ENCODE measurements around the gene CFAP52.

DNA sequence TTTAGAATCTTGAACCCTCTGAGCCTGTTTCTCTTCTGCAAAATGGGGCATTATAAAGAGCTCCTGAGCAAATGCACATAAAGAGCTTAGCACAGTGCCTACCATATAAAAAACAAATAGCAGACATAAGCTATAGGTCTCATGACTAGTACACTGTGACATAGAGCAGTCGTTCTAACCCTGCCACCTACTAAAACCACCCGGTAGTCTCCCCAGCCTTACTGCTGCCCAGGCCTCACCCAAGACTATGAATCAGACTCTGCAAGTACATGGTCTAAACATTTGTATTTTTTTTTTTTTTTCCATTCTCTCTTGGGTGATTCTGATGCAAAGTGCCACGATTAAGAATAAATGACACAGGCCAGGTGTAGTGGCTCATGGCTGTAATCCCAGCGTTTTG lies 34.7 kb upstream of the CFAP52 start:
- TF ChIP-seq, protein P1, sequence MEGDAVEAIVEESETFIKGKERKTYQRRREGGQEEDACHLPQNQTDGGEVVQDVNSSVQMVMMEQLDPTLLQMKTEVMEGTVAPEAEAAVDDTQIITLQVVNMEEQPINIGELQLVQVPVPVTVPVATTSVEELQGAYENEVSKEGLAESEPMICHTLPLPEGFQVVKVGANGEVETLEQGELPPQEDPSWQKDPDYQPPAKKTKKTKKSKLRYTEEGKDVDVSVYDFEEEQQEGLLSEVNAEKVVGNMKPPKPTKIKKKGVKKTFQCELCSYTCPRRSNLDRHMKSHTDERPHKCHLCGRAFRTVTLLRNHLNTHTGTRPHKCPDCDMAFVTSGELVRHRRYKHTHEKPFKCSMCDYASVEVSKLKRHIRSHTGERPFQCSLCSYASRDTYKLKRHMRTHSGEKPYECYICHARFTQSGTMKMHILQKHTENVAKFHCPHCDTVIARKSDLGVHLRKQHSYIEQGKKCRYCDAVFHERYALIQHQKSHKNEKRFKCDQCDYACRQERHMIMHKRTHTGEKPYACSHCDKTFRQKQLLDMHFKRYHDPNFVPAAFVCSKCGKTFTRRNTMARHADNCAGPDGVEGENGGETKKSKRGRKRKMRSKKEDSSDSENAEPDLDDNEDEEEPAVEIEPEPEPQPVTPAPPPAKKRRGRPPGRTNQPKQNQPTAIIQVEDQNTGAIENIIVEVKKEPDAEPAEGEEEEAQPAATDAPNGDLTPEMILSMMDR (IDR thresholded peaks at IDR 0.05; ENCODE audit: low read depth, low read length): no peak
- TF ChIP-seq EZH2phosphoT487 (IDR thresholded peaks at IDR 0.05; ENCODE audit: low read depth): no peak
